B cell (primary cell): ENCODE results near the gene FAM200B.

Experiments
- CTCF ChIP-seq: fragments of 200-600 bp; IDR thresholded peaks from one replicate; pipeline ENCODE4 v1.8.0; 2022; ENCODE audit warnings: antibody characterized with exemption, mild to moderate bottlenecking
- EZH2 ChIP-seq: IDR thresholded peaks from 2 replicates; pipeline ENCODE4 v1.6.1; 2012; ENCODE audit warnings: borderline replicate concordance, low read depth, mild to moderate bottlenecking, moderate library complexity, low read length; ENCODE audit not compliant: insufficient read depth, poor library complexity, severe bottlenecking

GRCh38 chr4:15657366-15657765 is 24.3 kb upstream of the FAM200B start:
- TF ChIP-seq CTCF (no peak), EZH2 (no peak)
